H1 (cell line): ENCODE measurements around the gene LANCL3. TPM values are rescaled to one million over a fixed set of nuclear protein-coding genes. Genes with fewer than 3 reads are reported as not detected.

Source experiments
- CTCF ChIA-PET: fragments of 300-600 bp; sonication (Branson Sonifier 250); formaldehyde crosslinking; loops from one replicate; lab custom pipeline; 2021; ENCODE audit not compliant: partially characterized antibody; lab: Charles Lee
- POLR2A ChIA-PET: fragments of 300-600 bp; sonication (Branson Sonifier 250); formaldehyde crosslinking; loops from one replicate; lab custom pipeline; 2021; ENCODE audit warnings: inconsistent platforms; ENCODE audit not compliant: partially characterized antibody; lab: Charles Lee
- DNase-seq, 2 experiments: peaks; one replicate each; pipeline versions ENCODE4 v3.0.0 to v3.0.0-alpha.2; 2010 to 2022; ENCODE audit warnings: low spot score in 2 of 2, low read depth in 1 of 2, mixed read lengths in 1 of 2
- FAIRE-seq: peaks from 2 replicates; lab custom pipeline; 2011; peaks lifted over from hg19 to GRCh38; lab: Jason Lieb, UNC
- H2AFZ ChIP-seq: 2 replicates; pipeline ENCODE4 v1.8.1; 2012; ENCODE audit warnings: low read length, inconsistent platforms
- H2AK5ac ChIP-seq: 2 replicates; pipeline ENCODE4 v1.6.1; 2013; ENCODE audit warnings: low read depth, low read length
- H2BK120ac ChIP-seq: replicated peaks from 2 replicates; pipeline ENCODE3; 2013; ENCODE audit warnings: low read depth, low read length, inconsistent platforms
- H2BK12ac ChIP-seq: 2 replicates; pipeline ENCODE4 v1.6.1; 2013; ENCODE audit warnings: low read depth, low read length
- H2BK15ac ChIP-seq: 2 replicates; pipeline ENCODE4 v1.6.1; 2013; ENCODE audit warnings: low read length
- H2BK20ac ChIP-seq: 2 replicates; pipeline ENCODE4 v1.6.1; 2013; ENCODE audit warnings: low read length
- H2BK5ac ChIP-seq: 2 replicates; pipeline ENCODE4 v1.6.1; 2013; ENCODE audit warnings: low read depth, low read length
- H3K14ac ChIP-seq: 2 replicates; pipeline ENCODE4 v1.6.1; 2013; ENCODE audit warnings: inconsistent platforms; ENCODE audit not compliant: insufficient read length
- H3K18ac ChIP-seq: 2 replicates; pipeline ENCODE4 v1.6.1; 2013; ENCODE audit warnings: low read length; ENCODE audit errors: extremely low read depth
- H3K23ac ChIP-seq: 2 replicates; pipeline ENCODE4 v1.6.1; 2013; ENCODE audit warnings: inconsistent platforms; ENCODE audit not compliant: insufficient read length
- H3K23me2 ChIP-seq: 2 replicates; pipeline ENCODE4 v1.6.1; 2013; ENCODE audit warnings: low read depth, low read length
- H3K27ac ChIP-seq: 2 replicates; pipeline ENCODE4 v1.6.1; 2011; ENCODE audit warnings: low read depth, low read length, inconsistent platforms
- H3K27me3 ChIP-seq, 4 experiments: replicated peaks in 1 of 4; 1 replicate in 1 of 4; 2 replicates in 3 of 4; pipeline versions ENCODE4 v1.6.1 to v1.8.1; 2011 to 2013; ENCODE audit warnings: low read length in 3 of 4, mild to moderate bottlenecking in 3 of 4, inconsistent platforms in 2 of 4, mixed read lengths in 2 of 4, moderate library complexity in 1 of 4; ENCODE audit not compliant: control insufficient read depth in 3 of 4, insufficient read depth in 3 of 4; ENCODE audit errors: extremely low read depth in 1 of 4
- H3K36me3 ChIP-seq, 4 experiments: 2 replicates each; pipeline versions ENCODE4 v1.6.1 to v1.8.1; 2011 to 2013; ENCODE audit warnings: mild to moderate bottlenecking in 4 of 4, low read length in 3 of 4, moderate library complexity in 2 of 4, control low read depth in 1 of 4, inconsistent platforms in 1 of 4; ENCODE audit not compliant: insufficient read depth in 4 of 4, control insufficient read depth in 2 of 4
- H3K4ac ChIP-seq: replicated peaks from 2 replicates; pipeline ENCODE3; 2013; ENCODE audit warnings: low read length, low read depth, mixed read lengths, inconsistent platforms; ENCODE audit not compliant: insufficient read length
- H3K4me1 ChIP-seq, 4 experiments: replicated peaks in 1 of 4; 1 replicate in 1 of 4; 2 replicates in 3 of 4; pipeline versions ENCODE4 v1.6.1 to v1.8.1; 2011 to 2013; ENCODE audit warnings: low read length in 3 of 4, inconsistent platforms in 2 of 4, mixed read lengths in 1 of 4; ENCODE audit not compliant: insufficient read depth in 4 of 4, control insufficient read depth in 3 of 4
- H3K4me2 ChIP-seq, 2 experiments: 2 replicates each; pipeline versions ENCODE4 v1.6.1 to v1.8.1; 2011 to 2013; ENCODE audit warnings: low read depth in 2 of 2, low read length in 2 of 2, control low read depth in 1 of 2, inconsistent platforms in 1 of 2, mild to moderate bottlenecking in 1 of 2; ENCODE audit not compliant: insufficient read depth in 1 of 2
- H3K4me3 ChIP-seq, 4 experiments: fragments of 200-600, 300-600 bp in 1 of 4; sonication (generic), shearing (Covaris generic), sonication (Bioruptor Twin) in 1 of 4; 2 replicates each; pipeline versions ENCODE4 v1.5.1 to v1.8.1; 2011 to 2016; ENCODE audit warnings: low read length in 4 of 4, low read depth in 3 of 4, control low read depth in 2 of 4, inconsistent platforms in 2 of 4, mild to moderate bottlenecking in 2 of 4, mixed read lengths in 1 of 4, moderate library complexity in 1 of 4; ENCODE audit not compliant: insufficient read depth in 2 of 4; ENCODE audit errors: extremely low read depth in 1 of 4
- H3K56ac ChIP-seq: replicated peaks from 2 replicates; pipeline ENCODE3; 2013; ENCODE audit warnings: low read depth, mild to moderate bottlenecking, mixed read lengths, low read length, inconsistent platforms; ENCODE audit not compliant: insufficient read length
- H3K79me1 ChIP-seq: 2 replicates; pipeline ENCODE4 v1.6.1; 2013; ENCODE audit warnings: low read depth, low read length, control low read depth
- H3K79me2 ChIP-seq, 2 experiments: 2 replicates each; pipeline versions ENCODE4 v1.6.1 to v1.8.1; 2012 to 2013; ENCODE audit warnings: low read length in 2 of 2, mild to moderate bottlenecking in 2 of 2, inconsistent platforms in 1 of 2; ENCODE audit not compliant: insufficient read depth in 2 of 2, control insufficient read depth in 1 of 2
- H3K9ac ChIP-seq, 4 experiments: replicated peaks in 1 of 4; 1 replicate in 1 of 4; 2 replicates in 3 of 4; pipeline versions ENCODE4 v1.6.1 to v1.8.1; 2011 to 2013; ENCODE audit warnings: low read depth in 3 of 4, low read length in 3 of 4, control low read depth in 2 of 4, mild to moderate bottlenecking in 2 of 4, moderate library complexity in 2 of 4, inconsistent platforms in 1 of 4; ENCODE audit errors: extremely low read depth in 1 of 4
- H3K9me3 ChIP-seq, 2 experiments: 2 replicates each; pipeline versions ENCODE4 v1.6.1 to v1.8.1; 2012 to 2013; ENCODE audit warnings: mild to moderate bottlenecking in 2 of 2, moderate library complexity in 2 of 2, control low read depth in 1 of 2, inconsistent platforms in 1 of 2, low read depth in 1 of 2, low read length in 1 of 2, mixed read lengths in 1 of 2; ENCODE audit not compliant: insufficient read depth in 2 of 2
- H4K20me1 ChIP-seq, 2 experiments: replicated peaks in 1 of 2; 2 replicates each; pipeline versions ENCODE3 to v1.8.1; 2011 to 2013; ENCODE audit warnings: inconsistent platforms in 2 of 2, low read length in 2 of 2, mild to moderate bottlenecking in 1 of 2; ENCODE audit not compliant: insufficient read depth in 2 of 2, control insufficient read depth in 1 of 2
- H4K5ac ChIP-seq: 2 replicates; pipeline ENCODE4 v1.6.1; 2013; ENCODE audit warnings: low read length, low read depth, mixed read lengths, inconsistent platforms; ENCODE audit not compliant: insufficient read length
- H4K8ac ChIP-seq: 2 replicates; pipeline ENCODE4 v1.8.0; 2013; ENCODE audit warnings: mild to moderate bottlenecking, moderate library complexity, low read length, inconsistent platforms; ENCODE audit not compliant: insufficient read depth; ENCODE audit errors: extremely low read depth
- H4K91ac ChIP-seq: replicated peaks from 2 replicates; pipeline ENCODE3; 2013; ENCODE audit warnings: low read length, mixed read lengths, inconsistent platforms; ENCODE audit not compliant: insufficient read length
- BCL11A ChIP-seq, 2 experiments: IDR thresholded peaks; one replicate each; pipeline ENCODE4 v1.6.1; 2011; ENCODE audit warnings: low read depth in 2 of 2, low read length in 2 of 2, mild to moderate bottlenecking in 2 of 2
- CTBP2 ChIP-seq: IDR thresholded peaks from 2 replicates; pipeline ENCODE4 v1.7.0; 2011; ENCODE audit warnings: borderline replicate concordance, mild to moderate bottlenecking, moderate library complexity, mixed read lengths, low read length; ENCODE audit not compliant: insufficient read depth, insufficient read length
- EP300 ChIP-seq, 2 experiments: IDR thresholded peaks; 1 replicate in 1 of 2; 2 replicates in 1 of 2; pipeline ENCODE4 v1.6.1; 2011 to 2012; ENCODE audit warnings: low read depth in 2 of 2, low read length in 2 of 2, mild to moderate bottlenecking in 2 of 2, borderline replicate concordance in 1 of 2, inconsistent platforms in 1 of 2, moderate library complexity in 1 of 2
- HDAC2 ChIP-seq, 2 experiments: fragments of 300-600 bp in 1 of 2; sonication (generic) in 1 of 2; IDR thresholded peaks; 2 replicates each; pipeline ENCODE4 v1.6.1; 2011 to 2012; ENCODE audit warnings: low read depth in 2 of 2, low read length in 2 of 2, mild to moderate bottlenecking in 2 of 2, moderate library complexity in 2 of 2, borderline replicate concordance in 1 of 2, inconsistent platforms in 1 of 2
- JUN ChIP-seq: IDR thresholded peaks from 2 replicates; pipeline ENCODE4 v1.6.1; 2011; ENCODE audit warnings: low read depth, mild to moderate bottlenecking, improper control_type of control experiment, low read length
- POLR2AphosphoS5 ChIP-seq: IDR thresholded peaks from 2 replicates; pipeline ENCODE4 v1.6.1; 2011; ENCODE audit warnings: low read depth, low read length
- POU5F1 ChIP-seq: IDR thresholded peaks from 2 replicates; pipeline ENCODE4 v1.6.1; 2011; ENCODE audit warnings: low read depth, mild to moderate bottlenecking, low read length, moderate library complexity
- RXRA ChIP-seq: IDR thresholded peaks from 2 replicates; pipeline ENCODE4 v1.6.1; 2011; ENCODE audit warnings: low read depth, mild to moderate bottlenecking, low read length, moderate library complexity; ENCODE audit not compliant: insufficient read depth
- SUZ12 ChIP-seq: fragments of 200-600 bp; sonication (generic); IDR thresholded peaks from 2 replicates; pipeline ENCODE4 v1.6.1; 2012; ENCODE audit warnings: mild to moderate bottlenecking, inconsistent platforms, low read length, moderate library complexity, mixed read lengths
- TAF1 ChIP-seq: IDR thresholded peaks from 2 replicates; pipeline ENCODE4 v1.6.1; 2011; ENCODE audit warnings: mild to moderate bottlenecking, low read depth, low read length
- TAF7 ChIP-seq: optimal IDR thresholded peaks from 2 replicates; pipeline ENCODE3; 2011; ENCODE audit warnings: low read depth, mild to moderate bottlenecking, inconsistent platforms, low read length, moderate library complexity, borderline replicate concordance
- ZNF274 ChIP-seq: IDR thresholded peaks from 2 replicates; pipeline ENCODE4 v1.7.0; 2012; ENCODE audit warnings: low read length, borderline replicate concordance; ENCODE audit errors: extremely low read depth
- WGBS, 2 experiments: shearing (Covaris generic) in 1 of 2; methylation state at CpG; one replicate each; pipeline versions ENCODE4 v1.1.6 to v1.1.7; 2013 to 2015; ENCODE audit warnings: low lambda C conversion rate in 2 of 2, mixed read lengths in 2 of 2, inconsistent platforms in 1 of 2, low coverage in 1 of 2, missing lambda C conversion rate in 1 of 2; ENCODE audit not compliant: insufficient replicate concordance in 2 of 2, insufficient coverage in 1 of 2, insufficient read length in 1 of 2; ENCODE audit errors: extremely low coverage in 1 of 2, missing lambda C conversion rate in 1 of 2; 5-methylcytosine and 5-hydroxymethylcytosine counted together
- polyA plus RNA-seq, 7 experiments: library from polyadenylated mRNA; depleted of rRNA in 3 of 7; stranded (reverse) in 5 of 7; unstranded in 2 of 7; fragments of >200 nt in 5 of 7; fragments of 200-250 nt in 2 of 7; gene quantifications; 1 replicate in 5 of 7; 2 replicates in 1 of 7; 4 replicates in 1 of 7; pipeline versions ENCODE4 v1.2.1 to v1.2.3, GENCODE V29; 2011 to 2013; ENCODE audit warnings: missing spikeins in 2 of 7, mixed read lengths in 2 of 7
- total RNA-seq: library from RNA; stranded (reverse); fragmentation: NEBNext Ultra II Directional; extraction: Animal tissue kit (Norgen Biotek cat#: 25700); gene quantifications from 2 replicates; pipeline ENCODE4 v1.2.1, GENCODE V29; 2021
- TF ChIP-seq, protein P1 (sequence below): IDR thresholded peaks from 2 replicates; pipeline ENCODE4 v1.6.1; 2011; ENCODE audit warnings: low read length, improper control_type of control experiment

The LANCL3 gene
- total and polyA plus RNA-seq, 2 of the 8 experiments (the other 6 are each of a cell fraction or from before 2014, with no cell fraction given): 0.11 to 0.37 TPM

DNA sequence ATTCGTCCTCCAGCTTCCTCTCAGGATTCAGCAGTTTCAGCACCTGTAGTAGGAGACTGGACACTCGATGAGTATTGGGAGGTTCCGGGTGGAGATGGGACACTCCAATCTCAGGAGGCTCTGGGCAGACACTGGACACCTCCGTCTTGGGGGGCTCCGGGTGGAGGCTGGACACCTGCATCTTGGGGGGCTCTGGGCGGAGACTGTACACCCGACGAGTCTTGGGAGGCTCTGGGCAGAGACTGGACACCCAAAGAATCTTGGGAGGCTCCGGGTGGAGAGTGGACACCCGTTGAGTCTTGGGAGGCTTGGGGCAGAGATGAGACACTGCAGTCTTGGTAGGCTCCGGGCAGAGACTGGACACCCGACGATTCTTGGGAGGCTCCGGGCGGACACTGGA is 28.7 kb upstream of the LANCL3 start:
- Histone ChIP-seq H4K5ac (no peak overlapping the region), H3K56ac (no peak overlapping the region), H3K79me1 (no peaks in the 10 kb centered on the region), H3K9me3 (peaks cover 0 to 11% of the 10 kb centered on the region in 2 experiments; a peak in 1 of 4 replicates), H2AK5ac (no peak overlapping the region), H3K23me2 (no peaks in the 10 kb centered on the region), H2BK12ac (no peak overlapping the region), H2BK120ac (no peak overlapping the region), H3K27ac (no peak overlapping the region), H3K9ac (no peak overlapping the region), H2BK20ac (no peak overlapping the region), H3K27me3 (no peaks in the 10 kb centered on the region), H3K4me2 (no peak overlapping the region), H3K79me2 (no peaks in the 10 kb centered on the region), H2BK15ac (no peak overlapping the region), H2AFZ (no peak overlapping the region), H3K4ac (no peak overlapping the region), H3K18ac (no peak overlapping the region), H3K4me1 (no peaks in the 10 kb centered on the region), H3K14ac (no peak overlapping the region), H3K23ac (no peak overlapping the region), H4K8ac (no peak overlapping the region), H3K4me3 (no peak overlapping the region), H3K36me3 (no peaks in the 10 kb centered on the region), H4K20me1 (no peaks in the 10 kb centered on the region), H4K91ac (no peak overlapping the region), H2BK5ac (no peak overlapping the region)
- DNase-seq (no peak), FAIRE-seq (no peak)
- ChIA-PET POLR2A (no interaction called here), CTCF (no interaction called here)
- 93% methylated on average over 6 of the region's 15 CpGs; no CpG with 5 or more reads in 1 of the 2 experiments for WGBS, 2 experiments
- TF ChIP-seq RXRA (no peak), TAF7 (no peak), EP300 (IDR thresholded peaks at IDR 0.05; ENCODE audit: borderline replicate concordance in 1 of 2, low read depth in 2 of 2, low read length in 2 of 2) (no peak), POLR2AphosphoS5 (no peak), JUN (no peak), HDAC2 (IDR thresholded peaks at IDR 0.05; ENCODE audit: borderline replicate concordance in 1 of 2, low read depth in 2 of 2, low read length in 2 of 2) (no peak), BCL11A (IDR thresholded peaks at IDR 0.05; ENCODE audit: low read depth in 2 of 2, low read length in 2 of 2) (no peak), ZNF274 (no peak), TAF1 (no peak), SUZ12 (no peak), POU5F1 (no peak), CTBP2 (no peak)
- TF ChIP-seq, protein P1, sequence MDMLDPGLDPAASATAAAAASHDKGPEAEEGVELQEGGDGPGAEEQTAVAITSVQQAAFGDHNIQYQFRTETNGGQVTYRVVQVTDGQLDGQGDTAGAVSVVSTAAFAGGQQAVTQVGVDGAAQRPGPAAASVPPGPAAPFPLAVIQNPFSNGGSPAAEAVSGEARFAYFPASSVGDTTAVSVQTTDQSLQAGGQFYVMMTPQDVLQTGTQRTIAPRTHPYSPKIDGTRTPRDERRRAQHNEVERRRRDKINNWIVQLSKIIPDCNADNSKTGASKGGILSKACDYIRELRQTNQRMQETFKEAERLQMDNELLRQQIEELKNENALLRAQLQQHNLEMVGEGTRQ: no peak
